HL-60 (cell line): ENCODE measurements around the gene LCK.

Experiments used
- CTCF ChIP-seq: IDR thresholded peaks from one replicate; pipeline ENCODE4 v1.5.1; 2011; ENCODE audit warnings: low read length, control low read depth, inconsistent platforms; ENCODE audit not compliant: insufficient read depth
- POLR2AphosphoS5 ChIP-seq: IDR thresholded peaks from 2 replicates; pipeline ENCODE4 v1.6.1; 2012; ENCODE audit warnings: low read depth
- REST ChIP-seq: IDR thresholded peaks from 2 replicates; pipeline ENCODE4 v1.6.1; 2012; ENCODE audit warnings: low read depth; ENCODE audit not compliant: insufficient replicate concordance

- TF ChIP-seq REST (no peak), CTCF (no peak), POLR2AphosphoS5 (no peak)
Measured at GRCh38 chr1:32266921-32267591, 16.0 kb downstream of the LCK start.
